HG03060 (cell line): ENCODE data around the gene RABGAP1L.
A peak's percentile ranks its signal among the peaks of the same experiment; 100 is the strongest.
"Not testable (repeated sequence)": the region's sequence is repeated elsewhere in the genome, so short reads cannot be mapped to it uniquely, and the experiment has no call there.

Source experiments
- ATAC-seq: cut with Tn5 transposase; IDR thresholded peaks from one replicate; pipeline ENCODE4 v1.9.1; 2021; ENCODE audit warnings: low read depth, moderate number of reproducible peaks; ENCODE audit not compliant: unreplicated experiment

The RABGAP1L gene

DNA sequence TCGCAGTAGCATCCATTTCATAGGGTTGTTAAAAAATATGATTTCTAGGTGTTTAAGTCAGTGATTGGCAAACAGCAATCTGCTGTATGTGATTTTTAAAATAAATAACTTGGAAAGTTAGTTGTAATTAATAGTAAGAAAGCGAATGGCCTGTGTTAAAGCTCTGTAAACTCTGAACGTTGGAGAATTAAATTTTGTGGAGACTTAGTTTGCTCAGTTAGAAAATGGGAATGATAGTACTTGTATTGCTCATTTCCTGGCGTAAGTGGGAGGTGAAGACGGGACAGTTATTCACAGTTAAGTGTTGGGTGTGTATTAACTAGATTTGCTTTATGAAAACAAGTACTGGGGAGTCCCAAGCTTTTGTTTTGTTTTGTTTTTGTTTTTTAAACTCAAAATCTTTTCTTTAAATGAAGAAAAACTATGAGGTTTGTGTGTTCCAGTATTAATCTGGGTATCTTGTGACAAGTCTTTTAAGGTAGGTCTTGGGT lies 841.4 kb downstream of the RABGAP1L start:
- no peak for ATAC-seq

DNA sequence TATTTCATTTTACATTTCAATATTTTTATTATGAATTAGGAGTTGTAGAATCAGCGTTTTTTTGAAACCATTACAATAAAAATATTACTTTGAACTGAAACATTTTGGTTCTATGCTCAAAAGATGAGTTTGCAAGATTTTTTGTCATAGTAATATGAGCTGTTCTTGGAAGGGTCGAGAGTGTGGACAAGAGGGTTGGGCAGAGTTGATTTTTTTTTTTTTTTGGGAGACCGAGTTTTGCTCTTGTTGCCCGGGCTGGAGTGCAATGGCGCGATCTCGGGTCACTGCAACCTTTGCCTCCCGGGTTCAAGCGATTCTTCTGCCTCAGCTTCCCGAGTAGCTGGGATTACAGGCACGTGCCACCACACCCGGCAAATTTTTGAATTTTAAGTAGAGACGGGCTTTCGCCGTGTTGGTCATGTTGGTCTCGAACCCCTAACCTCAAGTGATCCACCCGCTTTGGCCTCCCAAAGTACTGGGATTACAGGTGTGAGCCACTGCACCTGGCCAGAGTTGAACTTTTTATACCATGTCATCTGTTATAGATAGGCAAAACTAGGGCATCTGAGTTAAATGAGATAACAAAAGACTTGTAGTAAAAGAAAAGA lies 843.7 kb downstream of the RABGAP1L start:
- ATAC-seq, result no peak

DNA sequence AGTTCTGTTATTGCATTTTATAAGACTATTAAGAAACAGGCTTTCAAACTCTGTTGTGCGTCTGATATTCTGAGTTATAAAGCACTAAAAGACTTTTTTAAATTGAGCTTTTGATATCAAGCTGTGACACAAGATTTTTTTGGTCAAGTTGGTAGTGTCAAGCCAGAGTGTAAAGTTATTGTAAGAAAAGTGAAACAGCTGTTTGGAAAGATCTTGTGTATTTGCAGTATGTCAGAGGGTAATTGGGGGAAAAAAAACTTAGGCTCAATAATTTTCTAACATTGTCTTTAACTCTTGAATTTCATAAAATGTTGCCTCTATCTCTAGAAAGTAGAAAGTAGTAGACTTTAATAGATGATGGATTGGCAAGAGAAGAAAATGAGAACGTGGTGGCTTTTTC lies 844.2 kb downstream of the RABGAP1L start:
- ATAC-seq, result no peak

DNA sequence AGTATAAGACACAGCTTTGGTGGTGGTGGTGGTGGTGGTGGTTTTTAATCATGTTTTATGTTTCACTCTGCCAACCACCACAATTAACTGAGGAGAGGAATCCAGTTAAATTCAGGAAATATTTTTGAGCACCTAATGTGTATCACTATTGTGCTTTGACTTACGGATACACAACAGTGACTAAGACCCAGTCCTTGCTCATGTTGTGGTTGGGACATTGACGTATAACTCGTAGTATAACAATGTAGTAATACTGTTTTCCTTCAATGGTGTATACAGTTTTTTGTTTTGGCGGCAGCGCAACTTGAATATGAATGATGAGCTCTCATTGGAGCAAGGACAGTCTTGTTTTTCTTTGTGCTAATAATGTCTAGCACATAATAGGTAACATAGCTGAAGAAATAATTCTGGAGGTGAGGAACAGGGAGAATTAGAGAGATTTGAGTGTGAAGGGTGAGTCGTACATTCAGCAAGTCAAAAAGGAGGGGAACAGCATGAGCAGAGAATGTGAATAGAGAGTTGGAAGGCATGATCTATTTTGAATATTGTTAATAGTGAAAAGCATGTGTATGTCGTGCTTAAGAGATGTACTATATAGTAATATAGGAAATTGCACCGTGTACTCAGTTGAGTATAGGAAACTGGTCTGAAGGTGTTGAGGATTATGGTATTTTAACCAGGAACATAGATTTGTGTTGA lies 845.9 kb downstream of the RABGAP1L start:
- no peak for ATAC-seq

DNA sequence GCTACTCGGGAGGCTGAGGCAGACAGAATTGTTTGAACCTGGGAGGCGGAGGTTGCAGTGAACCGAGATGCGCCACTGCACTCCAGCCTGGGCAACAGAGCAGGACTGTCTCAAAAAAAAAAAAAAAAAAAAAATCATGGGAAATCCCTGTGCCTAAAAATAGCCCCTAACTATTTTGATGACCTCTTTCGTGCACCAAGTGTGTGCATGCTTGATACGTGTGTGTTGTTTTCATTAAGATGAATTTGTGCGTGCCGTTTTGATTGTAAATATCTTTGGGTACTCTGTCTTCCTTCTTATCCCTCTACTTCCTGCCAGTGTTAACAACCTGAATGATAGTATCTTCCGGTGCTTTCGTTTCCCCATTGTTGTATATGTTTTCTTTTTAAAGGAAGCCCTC lies 850.2 kb downstream of the RABGAP1L start:
- ATAC-seq, result no peak

DNA sequence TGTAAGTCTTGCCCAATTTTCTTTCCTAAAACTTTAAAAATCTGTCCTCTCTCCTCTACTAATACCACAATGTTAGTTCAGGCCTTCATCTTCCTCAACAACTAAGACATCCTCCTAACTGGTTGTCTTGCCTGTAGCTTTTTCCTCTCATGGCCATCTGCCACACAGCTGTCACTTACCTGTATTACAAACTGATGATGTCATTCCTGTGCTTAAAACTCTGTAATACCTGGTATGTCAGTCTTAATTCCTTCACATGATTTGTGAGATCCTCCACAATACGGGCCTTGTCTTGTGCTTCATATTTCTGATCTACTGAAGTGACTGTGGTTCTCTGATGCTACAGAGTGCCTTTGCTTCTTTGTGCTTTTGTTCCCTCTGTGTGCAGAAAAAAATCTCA lies 854.1 kb downstream of the RABGAP1L start:
- no peak for ATAC-seq

DNA sequence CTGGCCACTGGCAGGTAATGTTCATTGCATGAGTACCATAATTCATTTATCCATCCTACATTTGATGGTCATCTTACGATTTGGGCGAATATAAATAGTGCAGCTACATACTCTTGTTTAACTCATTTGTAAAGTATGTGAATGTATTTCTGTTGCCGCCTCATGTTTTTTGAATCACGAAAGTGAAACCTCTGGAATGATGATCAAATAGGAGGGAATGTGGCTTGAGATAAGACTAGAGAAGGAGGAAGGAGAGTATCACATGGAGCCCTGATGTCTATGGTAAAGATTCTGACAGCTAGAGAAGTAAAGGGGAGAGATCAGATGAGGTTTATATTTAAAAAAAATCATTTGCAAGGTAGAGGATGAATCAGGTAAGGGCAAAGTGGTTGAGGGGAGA lies 855.9 kb downstream of the RABGAP1L start:
- ATAC-seq, result no peak

DNA sequence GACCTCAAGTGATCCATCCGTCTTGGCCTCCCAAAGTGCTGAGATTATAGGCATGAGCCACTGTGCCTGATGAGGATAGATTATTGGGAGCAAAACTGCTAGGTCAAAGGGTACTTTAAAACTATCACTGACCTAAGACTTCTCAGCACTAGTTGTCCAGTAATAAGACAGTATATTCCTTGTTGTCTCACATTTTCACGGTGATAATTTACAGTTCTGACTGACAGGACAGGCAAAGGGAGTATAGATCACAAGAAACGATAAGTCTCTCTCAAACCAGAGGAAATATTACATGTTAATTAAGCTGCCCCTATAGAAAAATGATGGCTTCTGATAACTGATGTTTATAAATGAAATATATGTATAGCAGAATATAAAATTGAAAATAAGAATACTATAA lies 860.2 kb downstream of the RABGAP1L start:
- ATAC-seq, result no peak

DNA sequence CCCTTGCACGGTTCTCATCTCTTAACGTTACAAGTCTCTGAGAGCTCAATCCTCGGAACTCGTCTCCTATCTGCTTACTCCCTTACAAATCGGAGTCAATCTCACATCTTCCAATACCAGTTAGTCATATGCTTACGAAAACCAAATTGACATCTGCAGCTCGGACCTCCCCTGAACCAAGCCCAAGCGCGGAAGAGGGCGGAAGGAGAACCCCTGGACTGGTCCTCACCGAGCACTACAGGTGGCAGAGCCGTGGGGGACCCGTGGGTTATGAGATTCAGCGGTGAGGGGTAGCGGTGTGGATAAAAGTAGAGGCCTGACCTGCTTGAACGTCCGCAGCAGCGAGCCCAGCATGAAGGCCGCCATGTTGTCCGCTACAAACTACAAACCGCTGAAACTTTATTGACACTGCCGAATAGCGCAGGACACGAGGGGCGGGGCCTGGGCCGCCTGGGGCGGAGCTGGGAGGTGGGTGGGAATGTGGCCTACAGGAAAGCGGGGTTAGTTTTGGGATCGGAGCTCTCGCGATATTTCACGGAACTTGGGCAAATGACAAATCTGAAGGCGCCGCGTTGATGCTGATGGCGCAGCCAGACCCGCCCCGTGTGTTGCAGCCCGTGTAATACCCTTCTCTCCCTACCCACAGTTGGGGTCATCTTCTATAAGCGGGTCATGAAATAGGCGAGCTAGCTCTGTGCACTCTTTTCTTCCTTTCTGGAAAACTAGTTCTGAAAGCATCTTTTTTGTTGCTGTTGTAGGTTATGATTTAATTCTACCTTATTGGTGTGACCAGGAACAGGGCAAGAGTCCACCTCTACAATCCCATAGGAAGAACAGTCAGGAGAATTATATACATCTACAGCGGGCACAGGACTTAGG lies 864.0 kb downstream of the RABGAP1L start, which contains the start of gene MRPS14:
Gene MRPS14, minus strand, starts transcription at position 383 of the 879 bp plus-strand sequence. Its CDS starts 17 bp downstream, at position 366.
- ATAC-seq, result peak; percentile 86

DNA sequence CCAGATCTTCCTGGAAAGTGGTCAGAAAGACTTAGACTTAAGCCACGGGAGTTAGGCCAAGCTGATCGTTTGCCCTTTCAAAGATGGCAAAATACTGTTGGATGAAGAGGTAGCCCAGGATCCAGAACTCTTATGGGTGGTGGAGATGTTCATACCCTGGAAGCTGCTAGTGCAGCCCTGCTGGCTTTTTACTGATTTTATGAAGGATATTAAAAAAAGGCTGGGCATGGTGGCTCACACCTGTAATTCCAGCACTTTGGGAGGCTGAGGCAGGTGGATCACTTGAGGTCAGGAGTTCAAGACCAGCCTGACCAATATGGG lies 864.6 kb downstream of the RABGAP1L start:
- not testable (repeated sequence) for ATAC-seq

DNA sequence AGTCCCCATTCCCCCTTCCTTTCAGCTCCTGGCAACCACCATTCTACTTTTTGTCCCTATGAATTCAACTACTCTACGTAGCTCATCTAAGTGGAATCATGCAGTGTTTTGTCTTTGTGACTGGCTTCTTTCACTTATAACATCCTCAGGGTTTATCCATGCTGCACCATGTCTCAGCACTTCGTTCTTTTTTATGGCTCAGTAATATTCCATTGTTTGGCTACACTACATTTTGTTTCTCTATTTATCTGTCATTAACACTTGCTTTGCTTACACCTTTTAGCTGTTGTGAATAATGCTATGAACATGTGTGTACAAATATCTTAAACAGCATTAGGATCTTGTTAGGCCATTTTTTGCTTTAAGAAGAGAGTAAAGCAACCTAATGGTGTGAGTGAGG lies 865.5 kb downstream of the RABGAP1L start:
- ATAC-seq, result no peak

DNA sequence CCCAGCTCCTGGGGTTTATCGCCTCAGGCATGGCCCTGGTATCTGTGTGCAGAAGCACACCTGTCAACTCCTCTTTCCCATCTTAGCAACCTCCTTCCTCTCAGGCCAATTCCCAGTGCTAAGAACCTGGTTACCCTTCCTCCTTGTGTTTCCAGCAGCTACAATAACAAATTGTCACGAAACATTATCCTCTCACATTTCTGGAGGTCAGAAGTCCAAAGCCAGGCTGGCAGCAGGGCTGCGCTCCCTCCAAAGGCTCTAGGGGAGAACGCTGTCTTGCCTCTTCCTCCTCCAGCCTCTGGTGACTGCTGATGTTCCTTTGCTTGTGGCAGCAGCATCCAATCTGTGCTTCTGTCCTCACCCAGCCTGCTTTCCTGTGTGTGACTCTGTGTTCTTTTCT lies 874.6 kb downstream of the RABGAP1L start:
- no peak for ATAC-seq

DNA sequence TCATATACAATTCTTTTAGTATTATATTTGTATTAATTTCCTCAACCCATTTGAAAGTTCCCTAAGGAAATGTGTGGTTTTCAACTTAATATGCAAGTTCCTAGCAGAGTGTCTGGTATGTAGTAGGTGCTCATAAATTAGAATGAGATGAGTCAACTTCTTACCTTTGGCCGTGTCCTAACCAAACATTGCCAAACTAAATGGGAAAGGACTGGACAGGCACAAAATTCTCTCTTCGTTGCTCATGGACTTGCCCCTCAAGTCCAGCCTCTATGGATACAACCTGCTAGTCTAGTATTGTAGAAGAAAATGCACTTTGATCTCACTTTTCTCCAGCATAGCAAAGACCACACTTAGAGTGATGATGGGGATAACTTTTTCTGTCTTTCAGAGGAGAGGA lies 875.5 kb downstream of the RABGAP1L start:
- ATAC-seq, result no peak

DNA sequence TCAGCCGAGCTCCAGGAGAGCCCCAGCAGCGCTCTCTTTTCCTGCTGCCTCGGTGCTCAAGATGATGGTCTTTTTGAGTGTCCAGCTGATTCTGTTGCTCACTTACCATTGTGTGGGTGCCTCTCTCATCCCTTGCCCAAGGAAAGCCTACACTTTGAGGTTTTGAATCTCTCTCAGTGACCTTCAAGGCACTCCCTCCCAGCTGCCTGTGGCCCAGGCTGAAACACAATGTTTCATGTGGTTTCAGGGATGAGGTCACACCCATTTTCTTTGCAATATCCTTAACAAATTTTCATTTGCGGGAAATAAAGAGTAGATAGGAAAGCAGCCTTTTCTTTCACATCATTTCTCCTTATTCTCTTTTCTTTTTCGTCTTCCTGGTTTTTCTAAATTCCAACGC lies 876.5 kb downstream of the RABGAP1L start:
- no peak for ATAC-seq

DNA sequence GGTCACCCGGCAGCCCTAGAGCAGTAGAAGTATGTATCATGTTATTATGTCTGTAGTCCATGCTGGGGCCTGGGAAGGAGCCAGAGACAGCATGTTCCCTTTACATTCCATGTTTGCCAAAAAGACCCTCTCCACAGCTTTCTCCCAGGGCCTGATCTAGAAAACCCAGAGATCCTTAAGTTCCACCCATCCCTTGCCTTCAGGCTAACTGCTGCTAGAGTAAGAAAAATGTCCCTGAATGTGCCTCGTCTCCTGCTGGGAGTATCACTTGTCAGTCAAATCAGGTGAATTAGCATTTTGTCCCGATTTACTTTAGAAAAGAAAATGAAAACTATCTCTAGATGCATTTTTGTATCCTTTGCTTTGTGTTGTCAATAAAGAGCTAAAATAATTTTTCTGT lies 877.2 kb downstream of the RABGAP1L start:
- ATAC-seq, result no peak

DNA sequence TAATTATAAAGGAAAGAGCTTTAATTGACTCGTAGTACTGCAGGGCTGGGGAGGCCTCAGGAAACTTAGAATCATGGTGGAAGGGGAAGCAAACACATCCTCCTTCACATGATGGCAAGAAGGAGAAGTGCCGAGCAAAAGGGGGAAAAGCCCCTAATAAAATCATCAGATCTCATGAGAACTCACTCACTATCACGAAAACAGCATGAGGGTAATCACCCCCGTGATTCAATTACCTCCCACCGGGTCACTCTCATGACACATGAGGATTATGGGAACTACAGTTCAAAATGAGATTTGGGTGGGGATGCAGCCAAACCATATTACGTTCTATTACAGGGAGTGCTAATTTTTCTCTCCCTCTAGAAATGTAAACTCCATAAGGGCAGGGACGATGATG lies 878.1 kb downstream of the RABGAP1L start:
- ATAC-seq, result no peak

DNA sequence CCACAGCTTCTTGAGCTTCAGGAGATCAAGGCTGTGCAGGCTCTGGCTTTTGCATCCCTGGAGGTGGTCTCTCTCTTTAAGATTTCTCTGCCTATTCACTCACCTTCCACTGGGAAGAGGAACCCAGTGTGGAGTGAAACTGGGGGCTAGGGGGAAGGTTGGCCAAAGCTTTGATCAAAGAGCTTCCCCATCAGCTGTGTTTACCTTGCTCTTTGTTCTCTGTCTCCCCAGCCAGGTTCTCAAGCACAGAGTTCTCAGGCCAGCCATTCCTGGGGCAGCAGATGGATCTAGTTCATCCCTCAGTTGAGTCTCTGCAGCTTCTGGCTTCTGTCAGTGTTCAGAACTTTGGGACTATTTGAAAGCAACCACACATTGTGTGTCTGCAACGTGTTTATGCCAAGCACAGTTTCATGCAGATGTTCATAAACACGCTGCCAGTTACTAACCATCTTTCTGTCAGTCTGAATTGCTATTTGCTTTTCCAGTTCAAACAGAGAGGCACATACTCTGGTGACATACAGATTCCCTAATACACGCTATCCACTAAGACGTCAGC lies 881.1 kb downstream of the RABGAP1L start:
- ATAC-seq, result no peak

DNA sequence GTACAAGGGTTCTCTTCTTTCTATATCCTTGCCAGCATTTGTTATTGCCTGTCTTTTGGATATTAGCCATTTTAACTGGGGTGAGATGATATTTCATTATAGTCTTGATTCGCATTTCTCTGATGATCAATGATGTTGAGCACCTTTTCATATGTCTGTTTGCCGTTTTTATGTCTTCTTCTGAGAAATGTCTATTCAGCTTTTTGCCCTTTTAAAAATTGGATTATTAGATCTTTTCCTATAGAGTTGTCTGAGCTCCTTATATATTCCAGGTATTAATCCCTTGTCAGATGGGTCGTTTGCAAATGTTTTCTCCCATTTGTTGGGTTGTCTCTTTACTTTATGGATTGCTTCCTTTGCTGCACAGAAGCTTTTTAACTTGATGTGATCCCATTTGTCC lies 883.3 kb downstream of the RABGAP1L start:
- no peak for ATAC-seq

DNA sequence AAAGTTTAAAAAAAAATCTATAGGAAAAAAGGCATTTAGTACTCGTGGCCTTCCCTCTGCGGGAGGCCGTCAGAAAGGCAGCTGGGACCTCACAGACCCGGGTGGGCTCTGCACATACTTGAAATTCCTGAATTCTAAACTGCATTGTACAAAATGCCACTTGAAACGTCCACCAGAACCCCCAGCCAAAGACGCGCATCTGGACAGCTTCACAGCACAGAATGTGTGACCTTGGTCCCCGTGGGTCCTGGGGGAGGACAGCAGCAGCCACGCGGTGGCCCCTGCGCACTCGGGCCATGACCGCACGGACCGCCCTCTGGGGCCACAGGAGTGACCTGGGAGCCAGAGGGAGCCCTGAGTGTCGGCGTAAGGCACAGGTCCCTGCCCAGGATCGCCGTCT lies 884.5 kb downstream of the RABGAP1L start:
- ATAC-seq, result no peak

DNA sequence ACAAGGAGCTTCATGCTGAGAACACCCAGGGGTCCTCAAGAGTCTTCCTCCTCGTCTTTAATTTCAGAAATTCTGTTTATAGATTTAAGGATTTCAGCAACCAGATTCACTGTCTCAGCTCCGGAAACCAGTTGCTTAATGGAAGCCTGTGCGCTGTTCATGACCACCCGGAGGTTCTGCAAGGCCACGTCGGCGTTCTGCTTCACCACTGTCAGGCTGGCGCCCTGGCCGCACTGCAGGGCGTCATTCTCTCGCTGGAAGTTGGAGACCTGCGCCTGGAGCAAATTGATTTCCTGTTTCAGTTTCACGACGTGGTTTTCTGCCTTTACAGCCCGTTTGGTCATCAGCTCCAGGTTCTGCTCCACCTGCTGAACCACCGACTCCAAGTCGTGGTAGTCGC lies 885.3 kb downstream of the RABGAP1L start:
- ATAC-seq, result not testable (repeated sequence)
